AG10803 (cell line): ENCODE data around the gene MTG2.

Experiments
- DNase-seq: peaks from one replicate; pipeline ENCODE4 v3.0.0; 2010; ENCODE audit warnings: low read depth
- H3K4me3 ChIP-seq: 2 replicates; pipeline ENCODE4 v1.5.1; 2011; ENCODE audit warnings: mild to moderate bottlenecking, low read length, control low read depth
- TF ChIP-seq, protein P1 (sequence below): conservative IDR thresholded peaks from 2 replicates; pipeline ENCODE4 v1.5.1; 2011; ENCODE audit warnings: mild to moderate bottlenecking, low read length, control low read depth, inconsistent platforms

Gene MTG2

DNA sequence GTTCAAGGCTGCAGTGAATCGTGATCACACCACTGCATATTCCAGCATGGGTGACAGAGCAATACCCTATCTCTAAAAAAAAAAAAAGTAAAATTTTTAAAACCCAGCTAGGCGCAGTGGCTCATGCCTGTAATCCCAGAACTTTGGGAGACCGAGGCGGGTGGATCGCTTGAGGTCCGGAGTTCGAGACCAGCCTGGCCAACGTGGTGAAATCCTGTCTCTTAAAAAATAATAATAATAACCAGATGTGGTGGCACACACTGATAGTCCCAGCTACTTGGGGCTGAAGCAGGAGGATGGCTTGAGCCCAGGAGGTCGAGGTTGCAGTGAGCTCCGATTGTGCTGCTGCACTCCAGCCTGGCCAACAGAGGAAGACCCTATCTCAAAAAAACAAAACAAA is 13.5 kb downstream of the MTG2 start:
- TF ChIP-seq, protein P1, sequence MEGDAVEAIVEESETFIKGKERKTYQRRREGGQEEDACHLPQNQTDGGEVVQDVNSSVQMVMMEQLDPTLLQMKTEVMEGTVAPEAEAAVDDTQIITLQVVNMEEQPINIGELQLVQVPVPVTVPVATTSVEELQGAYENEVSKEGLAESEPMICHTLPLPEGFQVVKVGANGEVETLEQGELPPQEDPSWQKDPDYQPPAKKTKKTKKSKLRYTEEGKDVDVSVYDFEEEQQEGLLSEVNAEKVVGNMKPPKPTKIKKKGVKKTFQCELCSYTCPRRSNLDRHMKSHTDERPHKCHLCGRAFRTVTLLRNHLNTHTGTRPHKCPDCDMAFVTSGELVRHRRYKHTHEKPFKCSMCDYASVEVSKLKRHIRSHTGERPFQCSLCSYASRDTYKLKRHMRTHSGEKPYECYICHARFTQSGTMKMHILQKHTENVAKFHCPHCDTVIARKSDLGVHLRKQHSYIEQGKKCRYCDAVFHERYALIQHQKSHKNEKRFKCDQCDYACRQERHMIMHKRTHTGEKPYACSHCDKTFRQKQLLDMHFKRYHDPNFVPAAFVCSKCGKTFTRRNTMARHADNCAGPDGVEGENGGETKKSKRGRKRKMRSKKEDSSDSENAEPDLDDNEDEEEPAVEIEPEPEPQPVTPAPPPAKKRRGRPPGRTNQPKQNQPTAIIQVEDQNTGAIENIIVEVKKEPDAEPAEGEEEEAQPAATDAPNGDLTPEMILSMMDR = no peak
- no peak overlapping the region for H3K4me3 ChIP-seq
- DNase-seq = no peak

DNA sequence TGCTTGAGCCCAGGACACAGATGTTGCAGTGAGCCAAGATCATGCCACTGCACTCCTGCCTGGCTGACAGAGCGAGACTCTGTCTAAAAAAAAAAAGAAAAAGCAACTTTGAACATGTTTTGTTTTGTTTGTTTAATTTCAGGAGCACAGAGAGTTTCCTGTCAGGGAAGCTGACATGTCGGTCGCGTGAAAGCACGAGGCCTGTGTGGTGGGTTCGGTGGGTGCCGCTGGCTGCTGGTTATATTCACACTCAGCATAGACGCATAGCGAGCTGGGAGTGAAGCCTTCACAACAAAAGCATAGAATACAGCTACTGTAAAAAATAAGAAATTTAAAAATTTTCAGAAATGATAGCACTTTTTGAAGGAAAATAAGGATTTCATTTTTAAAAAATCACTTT is 14.5 kb downstream of the MTG2 start:
- H3K4me3 ChIP-seq = no peak overlapping the region
- DNase-seq = no peak
- TF ChIP-seq, protein P1 = no peak

DNA sequence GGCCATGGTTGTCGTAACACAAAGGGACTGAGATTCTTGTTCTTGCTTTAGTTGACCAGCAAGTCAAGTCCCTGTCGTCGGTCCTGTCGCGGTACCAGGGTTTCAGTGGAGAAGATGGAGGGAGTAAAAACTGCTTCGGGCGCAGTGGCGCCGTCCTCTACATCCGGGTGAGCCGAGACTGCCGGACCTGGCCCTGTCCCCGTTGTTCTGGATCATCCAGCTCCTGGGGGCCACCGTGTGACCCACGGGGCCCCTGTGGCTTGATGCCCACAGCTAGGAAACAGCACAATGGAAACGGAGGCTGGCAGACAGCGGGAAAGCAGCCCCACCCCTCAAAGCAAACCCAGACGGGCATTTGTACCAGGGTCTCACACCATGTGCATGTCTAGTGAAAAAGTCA is 15.0 kb downstream of the MTG2 start:
- TF ChIP-seq, protein P1 = no peak
- no peak overlapping the region for H3K4me3 ChIP-seq
- DNase-seq = no peak

DNA sequence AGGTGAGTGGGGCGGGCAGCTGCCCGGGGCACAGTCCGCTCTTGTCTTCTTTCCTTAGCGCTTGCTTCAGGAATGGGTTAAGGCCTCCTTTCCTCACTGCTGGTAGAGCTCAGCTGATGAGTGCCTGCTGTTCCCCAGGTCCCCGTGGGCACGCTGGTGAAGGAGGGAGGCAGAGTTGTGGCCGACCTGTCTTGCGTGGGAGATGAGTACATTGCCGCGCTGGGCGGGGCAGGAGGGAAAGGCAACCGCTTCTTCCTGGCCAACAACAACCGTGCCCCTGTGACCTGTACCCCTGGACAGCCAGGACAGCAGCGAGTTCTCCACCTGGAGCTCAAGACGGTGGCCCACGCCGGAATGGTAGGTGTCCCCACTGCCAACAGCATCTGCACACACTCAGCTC is 15.7 kb downstream of the MTG2 start:
- TF ChIP-seq, protein P1 = no peak
- no peak overlapping the region for H3K4me3 ChIP-seq
- DNase-seq = no peak

DNA sequence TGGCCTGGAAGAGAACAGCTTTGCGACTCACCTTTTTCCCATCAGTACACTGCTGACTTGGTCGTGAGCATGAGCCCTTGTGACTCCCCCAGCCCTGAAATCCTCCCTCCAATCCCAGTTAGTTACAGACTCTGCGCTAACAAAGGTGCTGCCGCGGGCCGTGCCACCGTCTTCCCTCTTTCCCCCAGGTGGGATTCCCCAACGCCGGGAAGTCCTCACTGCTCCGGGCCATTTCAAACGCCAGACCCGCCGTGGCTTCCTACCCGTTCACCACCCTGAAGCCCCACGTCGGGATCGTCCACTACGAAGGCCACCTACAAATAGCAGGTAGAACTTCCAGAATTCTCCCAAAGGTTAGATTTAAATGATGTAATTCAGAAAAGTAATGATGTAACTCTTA is 16.1 kb downstream of the MTG2 start:
- DNase-seq = no peak
- H3K4me3 ChIP-seq = no peak overlapping the region
- TF ChIP-seq, protein P1 = no peak

DNA sequence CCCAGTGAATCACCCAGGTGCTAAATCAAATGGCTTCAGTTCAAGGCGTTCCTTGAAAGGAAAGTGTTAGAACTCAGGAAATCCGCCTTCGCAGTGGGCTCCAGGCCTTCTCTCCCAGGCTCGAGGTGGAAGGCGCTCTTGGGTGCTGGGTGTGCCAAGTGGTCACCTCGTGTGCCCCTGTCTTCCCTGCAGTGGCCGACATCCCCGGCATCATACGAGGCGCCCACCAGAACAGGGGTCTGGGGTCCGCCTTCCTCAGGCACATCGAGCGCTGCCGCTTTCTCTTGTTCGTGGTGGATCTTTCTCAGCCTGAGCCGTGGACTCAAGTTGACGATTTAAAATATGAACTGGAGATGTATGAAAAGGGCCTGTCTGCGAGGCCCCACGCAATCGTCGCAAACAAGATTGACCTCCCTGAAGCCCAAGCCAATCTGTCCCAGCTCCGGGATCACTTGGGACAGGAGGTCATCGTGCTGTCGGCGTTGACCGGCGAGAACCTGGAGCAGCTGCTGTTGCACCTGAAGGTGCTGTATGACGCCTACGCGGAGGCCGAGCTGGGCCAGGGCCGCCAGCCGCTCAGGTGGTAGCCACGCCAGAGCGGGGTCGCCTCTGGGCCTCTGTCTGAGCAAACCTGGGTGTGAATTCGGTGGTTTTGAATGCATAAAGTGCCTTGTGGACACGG is 17.8 kb downstream of the MTG2 start:
- H3K4me3 ChIP-seq = no peak overlapping the region
- TF ChIP-seq, protein P1 = no peak
- no peak for DNase-seq
